DLD1 (cell line): ENCODE measurements around the gene ZHX3.

Experiments used
- in situ Hi-C: cut with HindIII; loops from 2 replicates; pipeline ENCODE4 v1.10.0; 2017; ENCODE audit warnings: low sequenced_read_pairs

The ZHX3 gene

GRCh38 chr20:41158082-41158625 is 159.4 kb downstream of the ZHX3 start:
- in situ Hi-C loops: no loop called here

- in situ Hi-C loops: no loop called here
These were observed 162.3 kb downstream of the ZHX3 start for GRCh38 chr20:41155261-41155660.

- in situ Hi-C loops: no loop called here
These were observed 162.9 kb downstream of the ZHX3 start for GRCh38 chr20:41154436-41155176.

GRCh38 chr20:41152108-41152757 is 165.3 kb downstream of the ZHX3 start:
- in situ Hi-C loops: no loop called here

- in situ Hi-C loops: no loop called here
These were observed 166.2 kb downstream of the ZHX3 start for GRCh38 chr20:41151134-41151869.

- in situ Hi-C loops: no loop called here
These were observed 166.9 kb downstream of the ZHX3 start for GRCh38 chr20:41150664-41151063.

- in situ Hi-C loops: no loop called here
These were observed 168.6 kb downstream of the ZHX3 start for GRCh38 chr20:41148942-41149341.

GRCh38 chr20:41147767-41148191 is 169.8 kb downstream of the ZHX3 start:
- in situ Hi-C loops: no loop called here

- in situ Hi-C loops: no loop called here
These were observed 171.5 kb downstream of the ZHX3 start for GRCh38 chr20:41145821-41146620.

GRCh38 chr20:41145317-41145716 is 172.2 kb downstream of the ZHX3 start:
- in situ Hi-C loops: no loop called here

- in situ Hi-C loops: no loop called here
These were observed 174.2 kb downstream of the ZHX3 start for GRCh38 chr20:41143354-41143753.

- in situ Hi-C loops: no loop called here
These were observed 174.6 kb downstream of the ZHX3 start for GRCh38 chr20:41142919-41143318.

GRCh38 chr20:41142245-41142644 is 175.3 kb downstream of the ZHX3 start:
- in situ Hi-C loops: no loop called here

- in situ Hi-C loops: no loop called here
These were observed 176.2 kb downstream of the ZHX3 start for GRCh38 chr20:41141153-41141815.

GRCh38 chr20:41140226-41141133 is 177.1 kb downstream of the ZHX3 start:
- in situ Hi-C loops: no loop called here

- in situ Hi-C loops: no loop called here
These were observed 178.1 kb downstream of the ZHX3 start for GRCh38 chr20:41139227-41140093.

- in situ Hi-C loops: no loop called here
These were observed 178.9 kb downstream of the ZHX3 start for GRCh38 chr20:41138475-41139226.
